ENCODE measurements around the gene MAP3K12.
"Not testable (repeated sequence)": the region's sequence is repeated elsewhere in the genome, so short reads cannot be mapped to it uniquely, and the experiment has no call there.

The MAP3K12 gene, protein sequence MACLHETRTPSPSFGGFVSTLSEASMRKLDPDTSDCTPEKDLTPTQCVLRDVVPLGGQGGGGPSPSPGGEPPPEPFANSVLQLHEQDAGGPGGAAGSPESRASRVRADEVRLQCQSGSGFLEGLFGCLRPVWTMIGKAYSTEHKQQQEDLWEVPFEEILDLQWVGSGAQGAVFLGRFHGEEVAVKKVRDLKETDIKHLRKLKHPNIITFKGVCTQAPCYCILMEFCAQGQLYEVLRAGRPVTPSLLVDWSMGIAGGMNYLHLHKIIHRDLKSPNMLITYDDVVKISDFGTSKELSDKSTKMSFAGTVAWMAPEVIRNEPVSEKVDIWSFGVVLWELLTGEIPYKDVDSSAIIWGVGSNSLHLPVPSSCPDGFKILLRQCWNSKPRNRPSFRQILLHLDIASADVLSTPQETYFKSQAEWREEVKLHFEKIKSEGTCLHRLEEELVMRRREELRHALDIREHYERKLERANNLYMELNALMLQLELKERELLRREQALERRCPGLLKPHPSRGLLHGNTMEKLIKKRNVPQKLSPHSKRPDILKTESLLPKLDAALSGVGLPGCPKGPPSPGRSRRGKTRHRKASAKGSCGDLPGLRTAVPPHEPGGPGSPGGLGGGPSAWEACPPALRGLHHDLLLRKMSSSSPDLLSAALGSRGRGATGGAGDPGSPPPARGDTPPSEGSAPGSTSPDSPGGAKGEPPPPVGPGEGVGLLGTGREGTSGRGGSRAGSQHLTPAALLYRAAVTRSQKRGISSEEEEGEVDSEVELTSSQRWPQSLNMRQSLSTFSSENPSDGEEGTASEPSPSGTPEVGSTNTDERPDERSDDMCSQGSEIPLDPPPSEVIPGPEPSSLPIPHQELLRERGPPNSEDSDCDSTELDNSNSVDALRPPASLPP

DNA sequence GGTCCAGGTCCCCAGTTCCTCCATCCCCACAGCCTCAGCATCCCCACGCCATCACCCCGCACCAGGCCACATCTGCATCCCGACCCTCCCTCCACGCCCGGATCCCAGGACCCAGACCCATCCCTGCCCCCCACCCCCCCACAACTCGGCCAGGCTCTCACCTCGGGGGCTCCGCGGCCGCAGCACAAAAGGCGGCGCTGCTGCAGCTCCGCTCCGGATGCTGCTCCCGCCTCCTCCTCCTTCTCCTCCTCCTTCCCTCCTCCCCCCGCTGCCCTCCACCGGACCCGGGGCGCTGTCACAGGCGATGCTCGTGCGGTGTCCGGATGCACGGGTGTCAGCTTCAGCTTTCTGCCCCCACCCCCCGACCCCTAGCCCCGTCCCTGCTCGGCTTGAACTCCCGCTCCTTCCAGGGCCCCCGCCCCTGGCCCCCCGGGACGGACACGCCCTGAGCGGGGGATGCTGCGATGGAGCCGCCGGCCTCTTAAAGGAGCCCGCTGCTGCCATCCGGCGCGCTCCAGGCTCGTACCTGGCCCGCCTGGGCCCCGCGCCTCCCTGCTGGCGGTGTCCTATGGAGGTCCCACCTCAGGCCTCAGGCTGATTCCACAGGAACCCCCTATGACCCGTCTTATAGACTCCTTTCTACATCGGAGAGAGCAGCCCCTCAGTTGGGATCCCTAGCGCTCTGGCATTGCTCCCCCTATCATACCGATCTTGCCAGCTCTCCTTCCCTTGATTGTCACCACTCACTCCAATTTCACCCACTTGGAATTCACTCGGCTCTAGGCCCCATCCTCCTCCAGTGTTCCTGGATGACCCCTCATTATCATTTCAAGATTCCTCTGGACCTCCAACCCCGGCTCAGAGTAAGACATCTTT is at the start of gene MAP3K12:
TSS of gene MAP3K12 (minus strand) at position 193 of the 876 bp plus-strand sequence. CDS start 12,067 bp downstream, outside the sequence.
- peak; percentile 54 for DNase-seq (ENCODE audit: low spot score)

DNA sequence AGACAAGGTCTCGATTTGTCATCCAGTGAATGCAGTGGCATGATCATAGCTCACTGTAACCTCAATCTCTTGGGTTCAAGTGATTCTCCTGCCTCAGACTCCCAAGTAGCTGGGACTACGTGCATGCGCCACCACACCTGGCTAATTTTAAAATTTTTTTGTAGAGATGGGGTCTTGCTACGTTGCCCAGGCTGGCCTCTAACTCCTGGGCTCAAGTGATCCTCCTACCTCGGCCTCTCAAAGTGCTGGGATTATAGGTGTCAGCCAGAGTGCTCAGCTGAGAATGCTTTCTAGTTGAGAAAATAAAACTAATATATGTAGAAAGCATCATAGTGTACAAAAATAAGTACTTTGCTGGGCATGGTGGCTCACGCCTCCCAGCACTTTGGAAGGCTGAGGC is 49.1 kb upstream of the MAP3K12 start:
- not testable (repeated sequence) for DNase-seq (ENCODE audit: low spot score)

DNA sequence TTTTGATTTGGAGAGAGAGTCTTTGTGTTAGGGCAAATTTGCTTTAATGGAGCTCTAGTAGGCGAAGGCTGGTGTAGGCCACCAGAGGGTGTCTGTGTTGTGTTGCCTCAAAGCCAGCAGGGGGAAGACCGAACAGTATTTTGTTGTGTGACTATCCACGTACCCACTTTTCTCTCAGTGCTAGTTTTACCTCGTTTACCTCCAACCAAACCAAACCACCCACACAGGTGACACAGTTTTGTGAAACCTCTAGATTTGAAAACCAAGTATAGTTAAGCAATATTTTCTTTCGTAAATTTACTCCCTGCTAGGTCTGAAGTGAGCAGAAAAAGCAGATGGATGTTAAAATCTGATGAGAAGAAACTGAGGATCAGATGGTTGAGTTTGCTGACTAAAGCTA is 44.3 kb upstream of the MAP3K12 start:
- peak; percentile 77 for DNase-seq (ENCODE audit: low spot score)

DNA sequence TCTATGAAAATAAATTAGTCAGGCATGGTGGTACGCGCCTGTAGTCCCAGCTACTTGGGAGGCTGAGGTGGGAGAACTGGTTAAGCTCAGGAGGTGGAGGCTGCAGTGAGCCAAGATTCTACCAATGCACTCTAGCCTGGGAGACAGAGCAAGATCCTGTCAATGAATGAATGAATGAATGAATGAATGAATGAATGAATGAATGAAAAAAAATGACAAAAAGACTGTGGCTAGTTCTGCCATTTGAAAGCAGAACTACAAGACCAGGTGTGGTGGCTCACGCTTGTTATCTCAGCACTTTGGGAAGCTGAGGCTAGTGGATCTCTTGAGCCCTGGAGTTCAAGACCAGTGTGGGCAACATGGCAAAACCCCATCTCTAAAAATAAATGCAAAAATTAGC is 40.3 kb upstream of the MAP3K12 start:
- no peak for DNase-seq (ENCODE audit: low spot score)

DNA sequence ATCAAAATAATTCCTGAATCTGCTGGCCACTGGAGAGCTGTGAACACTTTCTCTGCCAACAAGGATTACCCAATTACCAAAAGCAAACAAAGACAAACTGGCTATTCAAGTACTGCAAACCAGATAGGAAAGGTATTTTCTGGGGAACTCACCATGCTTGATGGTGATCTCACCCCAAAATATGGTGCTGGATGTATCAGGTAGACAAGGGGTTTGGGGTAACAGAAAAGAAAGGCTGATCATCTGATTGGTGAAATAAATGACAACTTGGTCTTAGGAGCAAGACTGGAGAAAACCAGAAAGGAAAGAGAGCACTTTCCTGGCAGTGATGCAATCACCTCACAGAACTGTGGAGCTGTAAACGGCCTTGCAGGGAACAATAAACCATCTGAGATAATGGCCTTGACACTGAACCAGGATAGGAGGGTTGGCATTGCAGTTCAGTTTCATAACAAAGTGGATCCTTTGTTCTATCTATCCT is 39.0 kb upstream of the MAP3K12 start:
- DNase-seq (ENCODE audit: low spot score): no peak

DNA sequence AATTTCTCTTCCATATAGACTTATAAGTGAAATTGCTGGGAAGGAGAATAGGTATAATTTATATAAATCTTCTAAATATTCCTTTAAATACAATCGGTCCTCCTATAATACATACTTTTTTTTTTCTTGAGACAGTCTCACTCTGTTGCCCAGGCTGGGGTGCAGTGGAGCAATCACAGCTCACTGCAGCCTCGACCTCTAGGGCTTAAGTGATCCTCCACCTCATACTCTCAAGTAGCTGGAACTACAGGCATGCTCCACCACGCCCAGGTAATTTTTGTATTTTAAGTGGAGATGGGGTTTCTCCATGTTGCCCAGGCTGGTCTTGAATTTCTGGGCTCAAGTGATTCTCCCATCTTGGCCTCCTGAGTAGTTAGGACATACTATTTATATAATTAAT is 37.7 kb upstream of the MAP3K12 start:
- DNase-seq (ENCODE audit: low spot score): no peak

DNA sequence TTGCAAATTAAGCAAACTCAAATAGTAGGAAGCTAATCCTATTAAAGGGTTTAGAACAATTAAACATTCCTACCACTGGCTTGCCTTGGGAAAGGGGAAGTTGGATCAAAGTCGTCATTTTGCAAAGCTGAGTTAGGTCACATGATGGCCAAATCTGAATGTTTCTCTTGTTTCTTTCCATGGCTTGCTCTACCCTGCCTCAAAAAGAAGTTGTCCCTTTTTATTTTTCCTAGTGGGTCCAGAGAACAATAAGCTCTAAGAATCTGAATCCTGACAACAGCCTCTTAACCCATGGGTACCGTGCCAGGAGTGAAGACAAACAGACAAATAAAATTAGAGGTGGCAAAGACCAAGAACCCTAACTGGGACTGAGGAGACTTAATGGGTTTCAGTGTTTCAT is 34.2 kb upstream of the MAP3K12 start:
- DNase-seq (ENCODE audit: low spot score): no peak

DNA sequence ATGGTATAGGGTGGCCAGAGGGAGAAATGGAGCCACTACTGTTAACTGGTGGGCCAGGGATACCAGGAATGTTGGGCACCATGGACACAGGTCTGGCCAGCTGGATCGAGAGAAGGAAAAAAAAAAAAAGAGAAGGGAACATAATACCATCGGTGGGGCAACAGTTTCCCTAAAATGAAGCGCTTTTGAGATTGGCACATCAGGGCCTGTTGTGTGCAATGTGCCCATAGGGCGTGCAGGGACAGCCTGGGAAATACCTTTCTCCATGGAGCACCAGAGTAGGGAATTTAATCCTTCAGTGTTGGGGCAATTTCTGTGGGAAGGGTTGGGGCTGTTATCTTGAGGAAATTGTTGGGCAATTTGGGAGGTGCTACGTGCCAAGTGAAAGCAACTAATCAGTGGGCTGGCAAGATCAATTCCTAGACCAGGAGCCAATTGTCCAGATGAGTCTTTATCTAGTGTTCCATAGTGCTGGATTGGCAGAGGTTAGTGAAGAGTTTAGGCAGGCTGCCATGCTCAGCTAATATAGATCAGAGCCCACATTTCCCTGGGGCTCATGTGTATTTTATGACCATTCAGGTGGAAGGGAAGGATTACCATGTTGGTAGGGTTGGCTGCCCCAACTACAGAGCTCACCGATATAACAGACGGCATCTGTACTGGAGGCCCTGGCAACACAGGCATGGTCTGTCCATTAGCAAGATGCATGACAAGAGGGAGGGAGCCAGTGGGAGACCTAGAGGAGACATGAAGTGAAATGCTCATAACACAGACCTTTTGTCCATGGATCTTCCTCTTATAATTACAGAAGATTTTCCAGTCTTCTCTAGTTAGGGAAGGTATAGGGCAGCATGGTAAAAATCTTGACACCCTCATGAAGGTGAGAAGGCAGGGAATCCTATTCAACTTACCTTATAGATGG is 33.5 kb upstream of the MAP3K12 start:
- DNase-seq (ENCODE audit: low spot score): no peak

DNA sequence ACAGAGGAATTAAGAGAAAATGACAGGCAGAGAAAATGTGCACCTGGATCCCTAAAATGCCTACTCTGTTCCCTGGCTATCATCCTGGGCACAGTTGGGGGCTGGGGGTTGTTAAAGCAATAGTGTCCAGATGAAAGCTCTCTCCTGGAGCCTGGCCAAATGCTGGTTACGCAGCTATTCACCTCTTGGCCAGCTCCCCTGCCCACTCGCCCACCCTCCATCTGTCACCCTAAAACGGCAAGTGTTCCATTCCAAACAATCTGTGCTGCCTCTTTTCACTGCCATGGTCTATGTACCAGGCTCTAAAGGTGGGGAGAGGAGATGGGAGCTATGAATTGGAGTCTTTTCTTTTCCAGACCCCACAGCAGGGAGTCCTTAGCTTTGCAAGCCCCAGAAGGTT is 32.8 kb upstream of the MAP3K12 start:
- DNase-seq (ENCODE audit: low spot score): no peak

DNA sequence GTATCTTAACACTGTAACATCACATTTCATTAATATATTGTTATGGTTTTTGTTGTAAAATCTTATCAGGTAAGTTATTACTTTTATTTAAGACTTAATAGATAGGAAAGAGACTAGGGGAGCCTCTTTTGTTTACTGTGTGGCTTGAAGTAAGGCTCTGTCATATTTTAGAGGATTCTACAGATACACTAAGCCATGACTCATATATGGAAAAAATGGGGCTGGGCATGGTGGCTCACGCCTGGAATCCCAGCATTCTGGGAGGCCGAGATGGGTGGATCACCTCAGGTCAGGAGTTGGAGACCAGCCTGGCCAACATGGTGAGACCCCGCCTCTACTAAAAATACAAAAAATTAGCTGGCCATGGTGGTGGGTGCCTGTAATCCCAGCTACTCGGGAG is 31.7 kb upstream of the MAP3K12 start:
- DNase-seq (ENCODE audit: low spot score): no peak

DNA sequence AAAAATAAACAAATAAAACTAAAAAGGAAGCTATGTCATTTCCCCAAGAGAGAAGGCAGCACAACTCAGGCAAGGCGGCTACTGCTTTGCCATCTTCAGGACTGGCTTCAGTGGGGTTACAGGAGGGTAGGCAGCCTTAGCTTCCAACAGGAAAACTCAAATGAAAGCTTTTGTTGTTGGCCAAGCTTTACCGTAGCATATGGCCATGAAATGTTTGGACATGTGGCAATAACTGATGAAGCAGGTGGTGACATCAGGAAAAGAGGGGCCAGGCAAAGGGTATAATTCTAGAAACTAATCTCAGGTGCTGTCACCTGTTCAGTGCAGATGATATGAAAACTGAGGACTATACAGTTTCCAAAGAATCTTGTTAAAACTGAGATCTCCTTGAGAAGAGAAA is 30.8 kb upstream of the MAP3K12 start:
- no peak for DNase-seq (ENCODE audit: low spot score)

DNA sequence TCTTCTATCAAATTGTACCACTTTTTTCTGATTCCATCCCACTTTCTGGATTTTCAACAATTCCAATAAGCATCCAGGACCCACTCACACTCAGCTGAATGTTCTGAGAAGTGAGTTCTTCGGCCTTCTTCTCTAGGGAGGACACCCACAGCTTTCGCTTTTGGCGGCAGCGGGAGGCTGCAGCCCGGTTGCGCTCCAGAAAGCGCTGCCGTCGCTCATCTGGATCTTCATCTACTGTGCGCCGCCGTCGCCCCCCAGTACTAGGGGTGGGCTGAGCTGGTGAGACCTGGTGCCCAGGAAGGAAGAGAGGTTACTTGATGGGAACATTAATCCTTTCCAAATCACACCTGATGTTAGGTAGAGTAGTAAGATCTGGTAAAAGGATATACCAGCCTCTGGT is 25.2 kb upstream of the MAP3K12 start:
- DNase-seq (ENCODE audit: low spot score): no peak

DNA sequence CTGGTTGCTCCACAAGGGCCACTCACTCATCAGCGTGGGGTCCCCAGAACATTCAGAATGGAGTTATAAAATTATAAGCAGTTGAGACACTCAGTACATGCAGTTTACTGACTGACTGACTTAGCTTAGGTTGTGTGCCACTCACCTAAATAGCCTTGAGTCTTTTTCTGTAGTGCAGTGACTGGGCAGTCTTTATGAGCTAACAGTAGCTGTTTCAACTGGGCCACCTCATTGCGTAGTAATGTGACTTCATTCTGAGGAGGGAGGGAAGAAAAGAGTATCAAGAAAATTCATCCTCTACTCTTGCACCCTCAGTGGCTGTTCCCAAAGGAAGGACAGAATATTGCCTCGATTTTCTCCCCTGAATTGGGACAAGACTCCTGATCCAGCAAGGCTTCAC is 23.9 kb upstream of the MAP3K12 start:
- no peak for DNase-seq (ENCODE audit: low spot score)

DNA sequence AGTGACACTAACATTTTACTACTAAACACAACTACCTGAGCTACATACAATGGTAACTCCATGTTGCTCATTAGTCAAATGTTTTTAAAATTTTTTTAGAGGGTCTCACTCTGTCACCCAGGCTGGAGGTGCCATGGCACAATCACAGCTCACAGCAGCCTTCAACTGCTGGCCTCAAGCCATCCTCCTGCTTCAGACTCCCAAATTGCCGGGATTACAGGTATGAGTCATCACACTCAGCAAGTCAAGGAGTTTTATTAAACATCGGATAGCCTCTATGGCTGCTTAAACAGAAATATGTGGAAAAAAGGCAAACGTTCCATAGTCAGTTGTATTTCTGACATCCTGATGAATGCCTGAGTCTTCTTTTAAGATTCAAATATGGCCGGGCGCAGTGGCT is 19.1 kb upstream of the MAP3K12 start:
- no peak for DNase-seq (ENCODE audit: low spot score)

DNA sequence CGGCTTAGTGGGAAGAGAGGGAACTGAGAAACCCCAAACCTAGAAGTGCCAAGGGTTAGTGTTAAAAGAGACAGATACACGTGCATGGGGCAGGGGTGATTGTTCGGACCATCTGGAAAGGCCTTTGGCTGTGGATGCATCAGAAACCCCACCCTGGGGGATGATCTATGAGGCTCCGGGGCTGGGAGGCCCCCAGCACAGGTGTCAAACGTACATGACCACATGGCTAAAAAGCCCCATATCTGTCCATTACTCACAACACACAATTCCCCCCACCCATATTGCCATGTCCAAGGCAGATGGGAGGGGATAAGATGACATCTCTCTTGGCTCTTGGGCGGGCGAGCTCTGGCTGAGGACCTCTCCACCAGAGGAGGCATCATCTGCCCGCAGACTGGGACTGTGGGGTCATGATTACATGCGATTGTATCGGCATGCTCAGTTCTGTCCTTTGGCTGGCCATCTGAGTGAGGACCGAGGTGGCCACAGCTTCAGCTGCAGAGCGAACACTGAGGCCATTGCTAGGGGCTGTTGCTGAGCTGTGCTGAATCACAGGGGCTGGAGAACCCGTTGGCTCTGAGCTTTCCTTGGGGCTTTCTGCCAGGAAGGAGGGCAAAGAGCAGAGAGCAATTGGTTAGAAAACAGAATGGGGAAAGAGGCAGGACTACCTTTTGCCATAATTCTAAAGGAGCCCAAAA is 17.6 kb upstream of the MAP3K12 start:
- no peak for DNase-seq (ENCODE audit: low spot score)

DNA sequence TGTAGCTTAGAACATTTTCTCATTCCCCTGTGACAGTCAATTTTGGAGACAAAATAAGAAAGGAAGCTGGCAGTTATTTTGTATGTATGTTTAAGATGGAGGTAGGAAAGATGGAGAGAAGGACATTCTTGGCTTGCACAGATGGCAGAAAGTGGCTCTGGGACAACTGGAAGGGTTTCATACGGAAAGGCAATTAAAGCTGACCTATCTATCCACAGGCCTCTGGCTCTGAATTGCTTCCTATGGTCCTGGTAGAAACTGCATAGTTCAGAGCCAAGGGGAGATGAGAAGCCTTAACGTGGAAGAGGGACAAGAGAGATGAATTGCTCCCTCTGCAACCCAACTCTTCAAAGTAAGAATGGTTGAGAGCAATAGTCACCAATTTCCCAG is 16.0 kb upstream of the MAP3K12 start:
- DNase-seq (ENCODE audit: low spot score): no peak

DNA sequence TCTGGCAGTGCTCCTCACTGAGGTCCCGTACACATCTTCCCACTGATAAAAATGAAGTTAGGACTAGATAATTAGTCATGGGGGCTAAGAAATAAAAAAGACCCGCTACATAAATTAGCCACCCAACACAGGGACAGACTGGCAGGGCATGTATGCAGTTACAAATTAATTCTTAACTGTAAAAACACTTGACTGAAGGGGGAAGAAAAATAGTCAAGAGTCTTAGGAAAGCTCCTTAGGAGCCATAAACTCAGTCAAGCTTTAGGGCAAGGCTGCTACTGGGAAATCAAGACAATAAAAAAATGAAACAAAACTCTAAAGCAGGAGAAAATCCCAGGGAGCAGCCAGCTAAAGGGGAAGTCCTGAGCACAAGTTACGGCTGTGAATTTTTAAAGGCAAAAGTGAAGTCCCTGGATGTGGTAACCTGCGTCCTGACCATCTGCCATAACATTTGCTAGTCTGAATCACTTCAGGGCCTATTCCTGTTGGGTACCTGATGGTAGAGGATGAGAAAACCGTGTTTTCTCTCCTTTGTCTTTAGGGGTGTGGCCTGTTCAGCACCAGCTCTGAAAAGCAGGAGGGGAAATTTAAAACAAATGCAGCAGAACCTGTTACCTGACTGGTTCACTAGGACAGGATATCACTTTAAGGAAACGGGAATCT is 15.5 kb upstream of the MAP3K12 start:
- no peak for DNase-seq (ENCODE audit: low spot score)

DNA sequence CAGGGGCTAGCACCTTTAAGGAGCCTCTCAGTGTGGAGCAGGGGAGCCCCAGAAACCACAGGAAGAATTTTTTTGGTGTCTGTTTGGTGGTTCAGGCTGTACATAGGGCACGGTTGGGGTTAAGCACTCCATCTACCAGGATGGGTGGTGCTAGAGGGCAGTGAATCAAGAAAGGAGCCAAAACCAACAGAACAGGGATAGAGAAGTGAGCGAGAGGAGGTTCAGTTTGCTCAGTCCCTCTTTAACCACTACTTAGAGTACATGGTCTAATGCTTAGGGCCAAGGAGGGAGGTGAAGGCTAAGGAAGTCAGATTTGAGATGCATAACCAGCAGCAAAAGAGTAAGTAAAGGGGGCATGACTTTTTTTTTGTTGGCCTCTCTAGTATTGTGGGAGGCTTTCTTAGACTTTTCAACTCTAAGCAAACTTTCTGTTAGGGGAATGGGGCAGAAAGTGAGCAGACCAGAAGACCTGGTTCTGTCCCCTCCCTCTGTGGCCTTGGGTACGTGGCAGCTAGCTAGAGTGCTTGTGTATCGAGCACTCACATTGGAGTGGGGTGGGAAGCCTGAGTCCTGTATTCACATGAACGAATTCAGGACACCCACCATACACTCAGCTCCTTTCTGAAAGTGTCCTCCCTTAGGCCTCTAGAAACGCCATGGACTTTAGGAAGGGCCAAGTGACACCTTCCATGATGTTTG is 14.6 kb upstream of the MAP3K12 start:
- no peak for DNase-seq (ENCODE audit: low spot score)

DNA sequence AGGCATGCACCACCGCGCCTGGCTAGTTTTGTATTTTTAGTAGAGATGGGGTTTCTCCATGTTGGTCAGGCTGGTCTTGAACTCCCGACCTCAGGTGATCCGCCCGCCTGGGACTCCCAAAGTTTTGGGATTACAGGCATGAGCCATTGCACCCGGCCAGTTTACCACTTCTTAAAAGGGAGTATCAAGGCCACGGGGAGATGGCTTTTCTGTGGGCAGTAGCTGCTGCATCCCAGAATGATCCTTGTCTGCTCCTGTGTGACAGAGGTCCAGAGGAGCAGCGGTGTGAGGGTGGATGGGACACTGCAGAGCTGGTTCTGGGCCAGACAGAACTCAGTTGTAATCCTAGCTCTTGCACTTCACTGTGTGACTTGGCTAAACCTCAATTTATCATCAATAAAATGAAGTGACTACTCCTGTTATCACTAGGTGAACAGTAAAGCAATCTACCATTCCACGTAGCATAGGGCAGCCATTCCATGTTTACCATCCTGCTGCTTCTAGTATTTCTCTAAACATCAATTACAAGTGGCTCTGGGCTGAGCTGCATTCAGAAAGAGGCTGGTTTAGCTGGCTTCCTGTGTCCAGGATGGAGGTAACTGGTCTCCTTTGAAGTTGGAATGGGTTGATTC is 11.0 kb upstream of the MAP3K12 start:
- DNase-seq (ENCODE audit: low spot score): no peak

Measured in iPS-NIHi11 (cell line).